Naive thymus-derived CD4-positive, alpha-beta T cell (primary cell): ENCODE data around the gene RBM17. TPM values are rescaled to one million over a fixed set of nuclear protein-coding genes. Genes with fewer than 3 reads are reported as not detected.
A peak's percentile ranks its signal among the peaks of the same experiment; 100 is the strongest.

ENCODE experiments used
- ATAC-seq: fragments of 150-1000 bp; cut with Tn5 transposase; 2 replicates; pipeline ENCODE4 v1.10.0; 2021; ENCODE audit warnings: mild to moderate bottlenecking, moderate library complexity
- CTCF ChIA-PET: fragments of 350-600 bp; sonication (Branson Sonifier 250); formaldehyde crosslinking; loops from one replicate; lab custom pipeline; 2021; ENCODE audit warnings: antibody characterized with exemption; lab: Charles Lee
- POLR2A ChIA-PET: fragments of 350-600 bp; sonication (Branson Sonifier 250); formaldehyde crosslinking; loops from one replicate; lab custom pipeline; 2021; ENCODE audit warnings: antibody characterized with exemption, inconsistent platforms; lab: Charles Lee
- DNase-seq, 9 donors: peaks; one replicate each; pipeline versions ENCODE4 v3.0.0 to v3.0.0-alpha.2; 2020 to 2022; ENCODE audit warnings: mixed read lengths in 1 of 9
- H3K27ac ChIP-seq: one replicate; pipeline ENCODE4 v1.7.0; 2013; ENCODE audit warnings: mild to moderate bottlenecking, low read depth, low read length, moderate library complexity
- H3K27me3 ChIP-seq, 2 donors: one replicate each; pipeline ENCODE4 v1.7.0; 2013; ENCODE audit warnings: low read length in 2 of 2, mild to moderate bottlenecking in 2 of 2, moderate library complexity in 2 of 2; ENCODE audit not compliant: control insufficient read depth in 2 of 2, insufficient read depth in 2 of 2
- H3K36me3 ChIP-seq, 3 experiments: 1 replicate in 2 of 3; 2 replicates in 1 of 3; pipeline ENCODE4 v1.7.0; 2013; ENCODE audit warnings: low read length in 3 of 3, mild to moderate bottlenecking in 3 of 3, moderate library complexity in 1 of 3; ENCODE audit not compliant: insufficient read depth in 3 of 3, control insufficient read depth in 2 of 3
- H3K4me1 ChIP-seq, 2 donors: one replicate each; pipeline ENCODE4 v1.7.0; 2013; ENCODE audit warnings: low read length in 2 of 2, mild to moderate bottlenecking in 2 of 2, moderate library complexity in 1 of 2; ENCODE audit not compliant: control insufficient read depth in 2 of 2, insufficient read depth in 2 of 2
- H3K4me3 ChIP-seq: 2 replicates; pipeline ENCODE4 v1.7.0; 2013; ENCODE audit warnings: mild to moderate bottlenecking, low read length
- H3K9me3 ChIP-seq, 3 experiments: 1 replicate in 2 of 3; 2 replicates in 1 of 3; pipeline ENCODE4 v1.7.0; 2013; ENCODE audit warnings: low read length in 3 of 3; ENCODE audit not compliant: control insufficient read depth in 2 of 3
- H3K27ac Mint-ChIP-seq, 9 donors: one replicate each; pipeline ENCODE4 v1.8.0; 2020 to 2022; ENCODE audit warnings: mixed read lengths in 9 of 9, mild to moderate bottlenecking in 8 of 9, moderate library complexity in 5 of 9, inconsistent platforms in 2 of 9
- H3K27me3 Mint-ChIP-seq, 5 donors: one replicate each; pipeline ENCODE4 v1.8.0; 2021 to 2022; ENCODE audit warnings: mixed read lengths in 5 of 5, mild to moderate bottlenecking in 1 of 5
- H3K36me3 Mint-ChIP-seq, 5 donors: one replicate each; pipeline ENCODE4 v1.8.0; 2020 to 2022; ENCODE audit warnings: mixed read lengths in 5 of 5, mild to moderate bottlenecking in 3 of 5, inconsistent platforms in 1 of 5
- H3K4me1 Mint-ChIP-seq, 7 donors: one replicate each; pipeline ENCODE4 v1.8.0; 2020 to 2022; ENCODE audit warnings: mixed read lengths in 7 of 7, mild to moderate bottlenecking in 3 of 7, inconsistent platforms in 1 of 7
- H3K4me3 Mint-ChIP-seq, 10 donors: one replicate each; pipeline ENCODE4 v1.8.0; 2020 to 2022; ENCODE audit warnings: mild to moderate bottlenecking in 10 of 10, mixed read lengths in 10 of 10, moderate library complexity in 6 of 10, inconsistent platforms in 2 of 10
- H3K9me3 Mint-ChIP-seq, 11 donors: one replicate each; pipeline ENCODE4 v1.8.0; 2020 to 2022; ENCODE audit warnings: mixed read lengths in 11 of 11, mild to moderate bottlenecking in 4 of 11, inconsistent platforms in 1 of 11, moderate library complexity in 1 of 11
- intact Hi-C, 2 donors: fragments of 100-400 bp; cut with micrococcal nuclease; formaldehyde crosslinking; loops; one replicate each; pipeline ENCODE4 v1.15.1; 2023
- polyA plus RNA-seq, 2 donors: library from polyadenylated mRNA; unstranded; fragments of 300-500 nt; fragmentation: Illumina TruSeq; gene quantifications; one replicate each; pipeline ENCODE4 v1.2.3, GENCODE V29; 2021
- total RNA-seq, 6 experiments: library from RNA in 5 of 6; stranded (reverse) in 5 of 6; gene quantifications; 1 replicate in 5 of 6; 2 replicates in 1 of 6; pipeline ENCODE4 v1.2.3 and lab custom pipeline; 2021 to 2026

The RBM17 gene
- total and polyA plus RNA-seq, 7 experiments from 2014 or later = 66.6 to 158 (median 121) TPM

GRCh38 chr10:6053816-6054631 is 34.8 kb upstream of the RBM17 start:
- DNase-seq (peak in 1 of 9 donors; percentile 46), ATAC-seq (no peak)
- H3K36me3 ChIP-seq = no peaks in the 10 kb centered on the region
- intact Hi-C loops = loop anchor here in 1 of 2 donors (5.0 to 10.0 kb wide), 3 partner anchors 108 to 369 kb away; partner anchors contain the start of genes GDI2 and TASOR2
- peak overlapping the region in 7 of 10 donors; percentile 12 to 98 (median 49) for H3K4me3 Mint-ChIP-seq
- peak overlapping the region; percentile 54 for H3K27ac ChIP-seq
- H3K9me3 Mint-ChIP-seq = no peaks in the 10 kb centered on the region
- H3K27me3 Mint-ChIP-seq = no peaks in the 10 kb centered on the region
- peaks cover 40 to 41% of the 10 kb centered on the region in 2 donors for H3K4me1 ChIP-seq
- H3K27me3 ChIP-seq = no peaks in the 10 kb centered on the region
- ChIA-PET CTCF (interaction anchor here (0.6 to 7.7 kb wide), 6 partner anchors 14 to 40 kb away, joined by 3 to 52 read pairs (median 6); no protein-coding TSS in a partner anchor), POLR2A (interaction anchor here (0.6 to 8.6 kb wide), 10 partner anchors 8 to 464 kb away, joined by 3 to 88 read pairs (median 4); partner anchors contain the start of gene IL2RA)
- H3K27ac Mint-ChIP-seq = peak overlapping the region; percentile 58 to 97 (median 89)
- H3K36me3 Mint-ChIP-seq = peaks cover 0 to 55% (median 0%) of the 10 kb centered on the region in 5 donors
- no peak overlapping the region for H3K4me3 ChIP-seq
- H3K9me3 ChIP-seq = no peaks in the 10 kb centered on the region
- peaks cover 46 to 89% (median 85%) of the 10 kb centered on the region in 7 donors for H3K4me1 Mint-ChIP-seq

- DNase-seq = peak in 1 of 9 donors; percentile 20
- POLR2A ChIA-PET = interaction anchor here (2.3 to 8.6 kb wide), 2 partner anchors 14 to 32 kb away, joined by 8 to 88 read pairs; no protein-coding TSS in a partner anchor
- Histone ChIP-seq H3K4me1 (peaks cover 32 to 40% of the 10 kb centered on the region in 2 donors), H3K27me3 (no peaks in the 10 kb centered on the region), H3K4me3 (no peak overlapping the region), H3K9me3 (no peaks in the 10 kb centered on the region), H3K36me3 (no peaks in the 10 kb centered on the region), H3K27ac (no peak overlapping the region)
- CTCF ChIA-PET = interaction anchor here (0.6 to 0.7 kb wide), 2 partner anchors 17 to 35 kb away, joined by 3 to 5 read pairs; no protein-coding TSS in a partner anchor
- Mint-ChIP-seq H3K4me3 (peak overlapping the region in 2 of 10 donors; percentile 79 to 98), H3K4me1 (peaks cover 47 to 89% (median 86%) of the 10 kb centered on the region in 7 donors), H3K27ac (peak overlapping the region; percentile 8 to 97 (median 79)), H3K36me3 (peaks cover 0 to 56% (median 0%) of the 10 kb centered on the region in 5 donors), H3K9me3 (peaks cover 0 to 1% (median 0%) of the 10 kb centered on the region in 11 donors), H3K27me3 (no peaks in the 10 kb centered on the region)
- no peak for ATAC-seq
- intact Hi-C loops = loop anchor here in 1 of 2 donors (5.0 to 10.0 kb wide), 3 partner anchors 107 to 370 kb away; partner anchors contain the start of genes GDI2 and TASOR2
These were observed 34.0 kb upstream of the RBM17 start for GRCh38 chr10:6054884-6055283.

GRCh38 chr10:6055929-6056328 is 32.9 kb upstream of the RBM17 start:
- no peaks in the 10 kb centered on the region for H3K9me3 ChIP-seq
- peak overlapping the region in 1 of 10 donors; percentile 77 for H3K4me3 Mint-ChIP-seq

GRCh38 chr10:6056411-6057135 is 32.3 kb upstream of the RBM17 start:
- ATAC-seq (no peak), DNase-seq (peak in 1 of 9 donors; percentile 20)
- Mint-ChIP-seq H3K27me3 (no peaks in the 10 kb centered on the region), H3K4me1 (peaks cover 44 to 85% (median 80%) of the 10 kb centered on the region in 7 donors), H3K36me3 (peaks cover 0 to 62% (median 0%) of the 10 kb centered on the region in 5 donors), H3K9me3 (peaks cover 0 to 1% (median 0%) of the 10 kb centered on the region in 11 donors), H3K4me3 (peak overlapping the region in 1 of 10 donors; percentile 91), H3K27ac (peak overlapping the region in 5 of 9 donors; percentile 14 to 85 (median 28))
- H3K4me1 ChIP-seq = peaks cover 28 to 38% of the 10 kb centered on the region in 2 donors
- intact Hi-C loops = loop anchor here in 1 of 2 donors (10.0 kb wide), 2 partner anchors 242 to 372 kb away; partner anchors contain the start of genes GDI2 and TASOR2
- no peaks in the 10 kb centered on the region for H3K36me3 ChIP-seq
- no peaks in the 10 kb centered on the region for H3K27me3 ChIP-seq
- ChIA-PET POLR2A (interaction anchor here (0.6 to 1.3 kb wide), 5 partner anchors 12 to 268 kb away, joined by 3 to 5 read pairs (median 3); no protein-coding TSS in a partner anchor), CTCF (interaction anchor here (1.2 to 1.7 kb wide), 4 partner anchors 11 to 146 kb away, joined by 3 to 5 read pairs (median 3); partner anchors contain the start of gene PFKFB3)
- H3K4me3 ChIP-seq = no peak overlapping the region
- H3K27ac ChIP-seq = no peak overlapping the region
- no peaks in the 10 kb centered on the region for H3K9me3 ChIP-seq

More at GRCh38 chr10:6055929-6056328, 32.9 kb upstream of the RBM17 start:
- no peaks in the 10 kb centered on the region for H3K27me3 Mint-ChIP-seq
- H3K27ac Mint-ChIP-seq = peak overlapping the region in 4 of 9 donors; percentile 16 to 70 (median 30)
- intact Hi-C loops = loop anchor here in 1 of 2 donors (10.0 kb wide), 2 partner anchors 241 to 371 kb away; partner anchors contain the start of genes GDI2 and TASOR2
- Histone ChIP-seq H3K4me3 (no peak overlapping the region), H3K4me1 (peaks cover 25 to 36% of the 10 kb centered on the region in 2 donors), H3K36me3 (no peaks in the 10 kb centered on the region), H3K27ac (no peak overlapping the region), H3K27me3 (no peaks in the 10 kb centered on the region)
- ChIA-PET POLR2A (interaction anchor here (0.6 to 1.3 kb wide), 3 partner anchors 13 to 267 kb away, joined by 3 to 5 read pairs (median 3); no protein-coding TSS in a partner anchor), CTCF (interaction anchor here (1.2 to 1.7 kb wide), 3 partner anchors 12 to 22 kb away, joined by 3 to 5 read pairs (median 3); no protein-coding TSS in a partner anchor)
- ATAC-seq (no peak), DNase-seq (no peak)
- H3K9me3 Mint-ChIP-seq = peaks cover 0 to 1% (median 0%) of the 10 kb centered on the region in 11 donors
- peaks cover 0 to 60% (median 0%) of the 10 kb centered on the region in 5 donors for H3K36me3 Mint-ChIP-seq
- H3K4me1 Mint-ChIP-seq = peaks cover 43 to 84% (median 82%) of the 10 kb centered on the region in 7 donors

DNA sequence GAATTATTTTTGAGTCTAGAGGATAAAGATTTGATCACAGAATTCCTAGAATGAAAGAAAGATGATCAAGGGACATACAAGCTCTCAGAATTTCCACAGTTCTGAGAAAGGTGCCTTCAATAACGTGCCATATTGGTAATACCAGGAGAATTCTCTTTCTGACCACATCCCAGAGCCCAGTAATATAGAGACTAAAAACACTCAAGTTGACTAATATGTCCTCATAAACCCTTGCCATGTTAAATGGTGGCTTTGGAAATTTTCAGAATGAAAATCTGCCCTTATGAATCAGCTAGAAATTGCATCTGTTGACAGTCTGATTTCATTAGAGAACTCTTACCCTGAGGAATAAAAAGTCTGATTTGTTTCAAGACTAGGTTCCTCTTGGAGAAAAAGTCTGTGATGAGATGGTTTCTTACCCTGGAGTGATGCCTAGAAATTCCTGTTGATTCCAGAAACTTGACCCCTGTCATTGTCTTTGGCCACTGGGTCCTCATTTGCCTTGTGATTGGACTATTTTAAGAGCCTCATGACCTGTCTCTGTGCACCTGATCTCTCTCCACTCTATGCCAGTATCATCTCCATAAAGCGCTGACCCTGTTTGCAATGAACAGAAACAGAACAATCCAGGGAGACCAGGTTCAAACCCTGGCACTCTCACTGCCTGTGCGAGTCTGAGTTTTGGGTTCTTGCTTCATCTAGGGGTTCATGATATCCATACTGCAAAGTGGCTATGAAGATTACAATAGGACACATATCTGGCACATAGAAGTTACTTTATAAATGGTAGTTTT is 30.0 kb upstream of the RBM17 start:
- no peak overlapping the region for H3K4me3 ChIP-seq
- H3K27me3 ChIP-seq = no peaks in the 10 kb centered on the region
- peak overlapping the region in 5 of 9 donors; percentile 26 to 85 (median 38) for H3K27ac Mint-ChIP-seq
- ChIA-PET CTCF (interaction anchor here (1.3 kb wide), 1 partner anchor 10 kb away, joined by 5 read pairs; no protein-coding TSS in a partner anchor), POLR2A (interaction anchor here (0.9 to 1.7 kb wide), 6 partner anchors 9 to 45 kb away, joined by 3 to 6 read pairs (median 4); no protein-coding TSS in a partner anchor)
- H3K36me3 ChIP-seq = no peaks in the 10 kb centered on the region
- peaks cover 39 to 79% (median 73%) of the 10 kb centered on the region in 7 donors for H3K4me1 Mint-ChIP-seq
- H3K4me1 ChIP-seq = peaks cover 20 to 29% of the 10 kb centered on the region in 2 donors
- peak overlapping the region in 5 of 10 donors; percentile 2 to 91 (median 33) for H3K4me3 Mint-ChIP-seq
- intact Hi-C loops = loop anchor here in 1 of 2 donors (1.0 to 10.0 kb wide), 3 partner anchors 9 to 374 kb away; partner anchors contain the start of genes GDI2 and TASOR2
- H3K27ac ChIP-seq = no peak overlapping the region
- H3K36me3 Mint-ChIP-seq = peaks cover 0 to 58% (median 0%) of the 10 kb centered on the region in 5 donors
- no peaks in the 10 kb centered on the region for H3K9me3 ChIP-seq
- H3K9me3 Mint-ChIP-seq = peaks cover 0 to 4% (median 0%) of the 10 kb centered on the region in 11 donors
- H3K27me3 Mint-ChIP-seq = no peaks in the 10 kb centered on the region
- ATAC-seq = no peak
- DNase-seq = peak in 1 of 9 donors; percentile 23
